ENCODE data around the gene PDZRN4.
"Not testable (repeated sequence)": the region's sequence is repeated elsewhere in the genome, so short reads cannot be mapped to it uniquely, and the experiment has no call there.

Gene PDZRN4

GRCh38 chr12:41287500-41288141, 99.5 kb downstream of the PDZRN4 start:
- no peak for DNase-seq

DNA sequence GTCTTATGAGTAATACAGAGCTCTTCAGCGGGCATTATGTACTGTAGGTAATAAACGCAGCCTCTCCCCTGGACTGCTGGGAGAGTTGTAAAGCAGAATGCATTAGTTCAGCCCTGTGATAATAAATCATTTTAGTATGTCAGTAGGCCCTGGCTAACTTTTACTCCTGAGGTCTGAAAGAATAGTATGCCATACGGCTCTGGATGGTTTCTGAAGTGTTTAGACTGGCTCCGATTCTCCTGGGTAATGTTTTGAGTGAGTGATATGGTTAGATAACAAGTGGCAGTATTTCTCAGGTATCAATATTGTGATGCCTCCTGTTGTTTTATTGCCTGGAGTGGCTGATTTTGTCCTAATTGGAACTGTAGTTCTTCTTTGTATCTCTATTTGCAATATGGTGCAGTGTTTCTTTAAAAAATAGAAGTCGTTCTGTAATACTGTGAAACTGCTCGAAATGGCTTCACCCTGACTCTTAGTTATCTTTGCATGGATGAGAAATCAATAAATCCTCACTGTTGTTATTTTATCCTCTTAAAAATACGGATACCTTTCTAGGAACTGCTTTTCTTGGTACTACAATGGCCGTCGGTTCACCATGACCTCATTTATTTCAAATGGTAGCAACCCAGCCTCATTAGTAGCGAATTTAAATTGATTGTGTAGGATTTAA, 100.2 kb downstream of the PDZRN4 start:
- peak; percentile 10 for DNase-seq

DNA sequence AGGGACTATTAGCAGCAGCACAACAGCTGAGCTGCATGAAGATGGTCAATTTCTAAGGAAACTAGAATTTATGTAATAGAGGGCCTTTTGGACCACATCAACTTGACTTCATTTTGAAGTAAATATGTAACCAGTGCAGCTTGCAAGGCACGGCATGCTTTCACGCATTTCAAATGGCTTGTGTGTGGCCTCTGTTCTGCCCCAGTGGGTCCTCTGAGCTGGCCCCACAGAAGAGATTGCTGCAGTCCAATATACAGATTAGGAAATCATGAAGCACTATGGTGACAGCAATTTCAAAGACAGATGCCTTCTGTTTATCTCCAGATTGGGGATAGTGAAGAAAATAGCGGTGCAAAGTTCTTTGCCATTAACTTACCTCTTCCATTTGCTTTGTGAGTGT, 101.4 kb downstream of the PDZRN4 start:
- no peak for DNase-seq

DNA sequence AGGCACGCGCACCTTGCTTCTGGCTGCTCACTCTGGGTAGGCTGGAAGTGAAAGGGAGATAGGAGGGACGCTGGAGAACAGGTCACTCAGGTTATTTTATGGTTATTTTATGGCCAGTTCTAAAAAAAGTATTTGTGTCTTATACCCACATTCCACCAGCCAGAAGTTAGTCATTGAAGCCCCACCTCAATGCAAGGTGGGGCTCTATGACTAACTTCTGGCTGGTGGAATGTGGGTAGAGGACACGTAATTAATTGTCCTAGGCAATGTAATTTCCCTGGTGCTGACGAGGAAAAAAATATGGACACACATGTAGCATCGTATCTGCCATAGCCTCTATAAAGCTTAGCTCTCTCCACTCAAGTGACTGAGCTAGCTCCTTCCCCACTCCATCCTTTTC, 104.9 kb downstream of the PDZRN4 start:
- no peak for DNase-seq

- no peak for DNase-seq
These were observed 105.3 kb downstream of the PDZRN4 start for GRCh38 chr12:41293461-41293860.

GRCh38 chr12:41302979-41303403, 114.9 kb downstream of the PDZRN4 start:
- no peak for DNase-seq

GRCh38 chr12:41304526-41304925, 116.4 kb downstream of the PDZRN4 start:
- no peak for DNase-seq

DNA sequence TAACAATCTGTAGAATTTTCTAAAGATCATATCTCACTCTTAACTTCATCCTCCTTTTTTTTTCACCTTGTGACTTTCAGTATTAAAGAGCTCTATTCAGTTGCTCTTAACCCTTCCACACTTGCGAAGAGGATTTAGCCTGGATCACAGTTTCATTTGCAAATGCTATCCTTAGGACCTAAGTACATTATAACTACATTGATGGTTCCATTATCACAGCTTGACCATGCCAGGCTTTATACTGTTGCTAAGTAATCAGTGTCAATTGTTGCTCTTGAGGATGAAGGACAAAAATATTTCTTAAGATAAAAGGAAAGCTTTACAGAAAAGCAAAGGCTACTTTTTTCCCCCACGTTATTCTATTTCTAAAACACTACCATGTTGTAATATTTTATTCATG, 122.2 kb downstream of the PDZRN4 start:
- no peak for DNase-seq

DNA sequence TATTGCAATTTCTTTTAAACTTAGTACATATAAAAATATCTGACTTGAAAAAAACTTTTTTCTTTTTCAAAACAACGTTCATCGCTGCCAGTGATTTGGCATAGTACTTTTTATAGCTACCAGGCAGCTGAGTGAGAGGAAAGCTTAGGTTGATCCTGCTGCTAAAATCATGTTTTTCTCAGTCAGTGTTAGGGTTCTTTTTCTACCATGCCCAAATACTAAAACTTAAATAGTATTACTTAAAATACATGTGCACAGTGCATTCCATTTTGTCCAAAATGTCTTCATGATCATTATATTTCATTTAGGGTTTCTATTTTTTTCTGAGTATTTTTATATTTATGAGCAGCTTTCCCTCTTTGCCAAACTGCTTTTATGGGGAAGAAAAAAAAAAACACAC, 123.8 kb downstream of the PDZRN4 start:
- no peak for DNase-seq

GRCh38 chr12:41312451-41312850, 124.3 kb downstream of the PDZRN4 start:
- not testable (repeated sequence) for DNase-seq

- DNase-seq = no peak
These were observed 137.2 kb downstream of the PDZRN4 start for GRCh38 chr12:41325336-41325735.

- no peak for DNase-seq
These were observed 139.2 kb downstream of the PDZRN4 start for GRCh38 chr12:41327096-41327895.

DNA sequence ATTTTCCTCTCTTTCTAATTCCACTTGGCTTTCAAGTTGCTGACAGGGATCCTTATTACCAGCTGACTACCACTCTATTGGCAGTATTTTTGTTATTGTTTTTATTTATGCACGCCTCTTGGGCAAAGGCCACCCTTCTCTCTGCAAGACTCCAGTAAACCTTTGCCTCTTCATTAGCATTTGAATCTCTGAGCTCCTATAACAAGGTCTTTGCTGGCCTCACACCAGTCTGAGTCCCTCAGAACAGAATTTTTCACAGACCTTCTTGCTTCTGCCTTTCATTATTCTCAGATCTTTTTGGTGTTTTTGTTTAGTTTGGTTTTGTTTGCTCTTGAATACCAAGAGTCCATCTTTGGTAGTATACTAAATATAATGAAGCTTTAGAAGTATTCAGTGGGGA, 145.9 kb downstream of the PDZRN4 start:
- DNase-seq = no peak

DNA sequence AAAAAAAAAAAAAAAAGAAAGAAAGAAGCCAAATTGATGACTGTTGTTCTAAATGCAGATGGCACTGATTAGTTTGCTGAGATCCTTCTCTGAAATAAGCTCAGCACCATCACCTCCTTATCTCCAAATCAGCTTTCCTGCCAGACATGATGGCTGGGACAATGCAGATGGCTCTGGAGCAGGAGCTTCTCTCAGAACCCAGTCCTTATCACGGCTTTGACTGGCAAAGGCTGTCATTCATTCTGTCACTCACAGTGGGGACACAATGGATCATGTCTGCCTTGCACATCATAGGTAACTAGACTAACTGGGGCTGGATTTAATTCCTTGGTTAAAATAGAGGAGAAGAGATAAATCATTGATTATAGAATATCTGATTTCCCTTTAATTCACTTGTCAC, 146.3 kb downstream of the PDZRN4 start:
- DNase-seq = no peak

- DNase-seq = no peak
These were observed 148.0 kb downstream of the PDZRN4 start for GRCh38 chr12:41336041-41336549.

DNA sequence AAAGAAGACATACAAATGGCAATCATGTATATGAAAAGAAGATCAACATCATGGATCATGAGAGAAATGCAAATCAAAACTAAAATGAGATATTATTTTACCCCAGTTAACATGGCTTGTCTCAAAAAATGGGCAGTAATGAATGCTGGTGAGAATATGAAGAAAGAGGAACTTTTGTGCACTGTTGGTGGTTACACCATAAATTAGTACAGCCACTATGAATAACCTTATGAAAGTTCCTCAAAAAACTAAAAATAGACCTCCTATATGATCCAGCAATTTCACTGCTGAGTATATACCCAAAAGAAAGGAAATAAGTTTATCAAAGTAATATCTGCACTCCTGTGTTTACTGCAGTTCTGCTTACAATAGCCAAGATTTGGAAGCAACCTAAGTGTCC, 151.7 kb downstream of the PDZRN4 start:
- no peak for DNase-seq

- DNase-seq = no peak
These were observed 156.8 kb downstream of the PDZRN4 start for GRCh38 chr12:41344776-41345470.

DNA sequence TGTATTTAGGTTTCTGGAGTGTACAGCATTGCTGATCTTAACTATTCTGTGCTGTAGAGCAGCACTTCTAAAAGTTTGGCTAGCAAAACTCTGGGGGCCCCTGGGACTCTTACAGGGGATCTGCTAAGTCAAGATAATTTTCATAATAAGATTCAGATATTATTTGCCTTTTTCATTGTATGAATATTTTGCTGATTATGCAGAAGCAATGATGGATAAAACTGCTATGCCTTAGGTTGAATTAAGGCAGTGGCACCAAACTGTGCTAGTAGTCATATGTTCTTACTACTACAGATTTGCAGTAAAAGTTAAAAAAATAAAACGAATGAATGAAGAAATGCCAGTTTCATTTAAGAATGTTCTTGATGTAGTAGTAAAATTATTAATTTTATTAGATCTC, 160.1 kb downstream of the PDZRN4 start:
- no peak for DNase-seq

- DNase-seq = no peak
These were observed 168.1 kb downstream of the PDZRN4 start for GRCh38 chr12:41356181-41356580.

- no peak for DNase-seq
These were observed 173.6 kb downstream of the PDZRN4 start for GRCh38 chr12:41361738-41362137.

DNA sequence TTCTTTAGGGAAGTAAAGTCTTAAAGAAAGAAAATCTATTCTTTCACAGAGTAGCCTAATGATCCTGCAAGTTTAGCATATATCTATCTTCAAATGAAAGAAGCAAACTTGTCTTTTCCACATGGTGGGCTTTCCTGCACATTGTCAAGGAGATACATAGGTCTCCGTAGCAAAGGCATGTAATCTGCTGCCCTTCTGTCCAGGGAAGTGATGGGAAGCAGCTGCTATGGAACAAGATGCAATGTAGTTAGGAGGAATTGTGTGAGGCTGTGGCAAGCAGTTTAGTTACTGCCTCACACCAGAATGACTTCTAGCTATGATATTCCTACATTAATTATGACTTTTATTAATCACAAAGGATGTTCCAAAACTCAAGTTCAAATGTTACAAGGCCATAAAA, 174.4 kb downstream of the PDZRN4 start:
- DNase-seq = no peak

GRCh38 chr12:41362931-41363330, 174.8 kb downstream of the PDZRN4 start:
- no peak for DNase-seq

DNA sequence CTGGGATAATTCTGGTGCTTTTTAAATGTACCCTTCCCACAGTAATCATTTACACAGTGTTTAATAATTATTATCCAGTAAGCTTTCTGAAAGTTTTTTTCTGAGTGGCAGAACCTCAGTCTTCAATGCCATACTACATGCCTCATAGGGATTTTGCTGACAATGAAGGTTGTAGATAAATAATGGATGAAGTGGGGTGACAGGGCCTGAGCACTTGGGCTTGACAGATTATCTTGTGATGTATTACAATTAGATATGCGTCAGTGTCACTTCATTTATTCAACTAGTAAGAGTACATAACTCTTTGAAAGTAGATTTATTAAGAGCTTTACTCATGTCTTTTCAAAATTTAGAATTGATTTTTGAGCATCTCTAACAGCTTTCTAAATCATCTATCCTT, 176.1 kb downstream of the PDZRN4 start:
- DNase-seq = no peak
